Measurements from ENCODE around the gene C1QTNF6.
"Not testable (repeated sequence)": the region's sequence is repeated elsewhere in the genome, so short reads cannot be mapped to it uniquely, and the experiment has no call there.

Gene C1QTNF6

DNA sequence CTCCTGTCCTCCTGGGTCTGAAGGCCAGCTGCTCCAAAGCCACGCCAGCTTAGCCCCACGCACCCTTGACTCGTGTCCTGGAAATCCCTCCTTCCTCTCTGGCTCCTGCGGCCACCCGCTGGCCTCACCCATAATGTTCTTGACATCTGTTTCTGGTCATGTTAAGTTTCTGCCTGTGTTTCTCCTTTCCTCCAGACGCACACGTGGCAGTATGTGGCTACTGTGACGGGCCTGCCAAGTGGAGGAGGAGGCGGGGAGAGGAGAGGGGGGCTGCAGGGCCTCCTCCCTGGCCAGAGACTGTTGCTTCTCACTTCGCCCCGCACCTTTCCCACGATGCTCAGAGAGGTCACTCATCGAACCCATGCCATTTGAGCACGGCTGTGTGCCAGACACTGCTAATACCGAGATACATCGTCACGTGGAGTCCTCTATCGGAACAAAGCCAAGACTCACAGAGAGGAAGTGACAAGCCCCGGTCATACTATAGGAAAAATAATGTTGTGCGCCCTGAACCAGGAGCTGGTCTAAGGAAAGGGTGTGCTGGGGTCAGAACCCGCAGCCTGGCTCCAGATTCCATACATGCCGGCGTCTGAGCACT, 11.5 kb downstream of the C1QTNF6 start:
- no peak for DNase-seq (ENCODE audit: low read depth)

DNA sequence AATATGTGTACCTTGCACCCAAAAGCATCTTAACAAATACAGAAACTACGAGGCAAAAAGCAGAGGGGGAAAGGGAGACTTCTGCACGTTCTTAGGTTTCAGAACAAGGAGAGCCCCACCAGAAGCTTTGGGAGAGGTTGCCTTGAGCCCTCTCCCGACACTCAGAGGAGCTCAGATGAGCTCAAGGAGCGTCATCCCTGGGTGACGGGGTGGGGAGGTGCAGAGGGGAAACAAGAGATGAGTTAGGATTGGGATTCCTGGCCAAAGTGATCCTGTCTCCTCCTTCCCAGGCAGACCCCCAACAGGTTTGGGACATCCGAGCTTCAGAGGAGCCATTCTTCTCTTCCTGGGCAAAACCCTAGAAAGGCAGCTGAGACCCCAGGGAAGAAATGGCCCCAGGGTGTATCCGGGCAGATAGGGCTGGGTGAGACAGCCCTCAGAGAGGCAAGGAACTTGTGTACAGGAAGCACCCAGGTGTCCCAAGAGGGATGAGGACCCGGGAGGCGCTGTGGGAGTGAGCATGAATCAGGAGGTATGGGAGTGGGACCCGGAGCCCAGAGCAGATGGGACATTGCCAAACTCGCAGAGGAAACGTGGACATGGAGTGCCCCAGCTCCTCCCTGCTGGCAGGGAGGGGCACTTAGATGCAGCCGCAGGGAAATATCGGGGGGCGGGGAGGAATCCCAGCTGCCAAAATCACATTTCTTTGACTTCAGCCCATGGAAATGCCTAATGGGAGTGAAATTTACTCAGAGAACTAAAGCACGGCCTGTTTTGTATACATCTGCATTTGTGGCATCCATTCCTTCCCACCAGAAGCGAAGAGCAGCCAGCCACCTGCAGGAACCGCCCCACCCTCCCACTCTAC, 12.4 kb downstream of the C1QTNF6 start:
- DNase-seq (ENCODE audit: low read depth) = no peak

DNA sequence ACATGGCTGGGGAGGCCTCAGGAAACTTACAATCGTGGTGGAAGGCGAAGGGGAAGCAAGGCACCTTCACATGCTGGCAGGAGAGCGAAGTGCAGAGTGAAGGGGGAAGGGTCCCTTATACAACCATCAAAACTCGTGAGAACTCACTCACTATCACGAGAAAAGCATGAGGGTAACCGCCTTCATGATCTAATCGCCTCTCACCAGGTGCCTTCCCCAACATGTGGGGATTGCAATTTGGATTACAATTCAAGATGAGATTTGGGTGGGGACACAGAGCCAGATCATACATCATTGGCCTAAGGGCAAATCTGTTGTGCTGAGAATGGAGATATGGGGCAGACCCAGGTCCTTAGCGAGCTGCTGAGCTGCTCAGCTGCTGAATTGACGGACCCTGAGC, 13.1 kb downstream of the C1QTNF6 start:
- no peak for DNase-seq (ENCODE audit: low read depth)

DNA sequence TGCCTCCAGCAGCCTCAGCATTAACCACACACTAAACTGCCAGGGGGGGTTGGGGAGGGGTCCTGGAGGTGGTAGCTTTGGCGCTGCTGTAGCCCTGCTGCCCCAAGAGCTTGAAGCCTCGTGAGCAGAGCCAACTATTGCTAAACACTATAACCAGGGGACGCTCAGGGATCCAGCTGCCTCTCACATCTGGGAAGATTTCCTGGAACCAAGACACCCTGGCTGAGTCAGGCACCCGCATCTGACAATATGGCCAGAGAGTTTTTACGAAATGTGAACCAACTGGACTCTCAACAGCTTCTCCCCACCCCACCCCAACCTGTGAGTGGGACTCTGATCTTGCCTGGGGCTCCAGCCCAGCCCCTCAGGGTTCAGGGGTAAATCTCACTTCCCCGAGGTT, 14.3 kb downstream of the C1QTNF6 start:
- DNase-seq (ENCODE audit: low read depth) = no peak

DNA sequence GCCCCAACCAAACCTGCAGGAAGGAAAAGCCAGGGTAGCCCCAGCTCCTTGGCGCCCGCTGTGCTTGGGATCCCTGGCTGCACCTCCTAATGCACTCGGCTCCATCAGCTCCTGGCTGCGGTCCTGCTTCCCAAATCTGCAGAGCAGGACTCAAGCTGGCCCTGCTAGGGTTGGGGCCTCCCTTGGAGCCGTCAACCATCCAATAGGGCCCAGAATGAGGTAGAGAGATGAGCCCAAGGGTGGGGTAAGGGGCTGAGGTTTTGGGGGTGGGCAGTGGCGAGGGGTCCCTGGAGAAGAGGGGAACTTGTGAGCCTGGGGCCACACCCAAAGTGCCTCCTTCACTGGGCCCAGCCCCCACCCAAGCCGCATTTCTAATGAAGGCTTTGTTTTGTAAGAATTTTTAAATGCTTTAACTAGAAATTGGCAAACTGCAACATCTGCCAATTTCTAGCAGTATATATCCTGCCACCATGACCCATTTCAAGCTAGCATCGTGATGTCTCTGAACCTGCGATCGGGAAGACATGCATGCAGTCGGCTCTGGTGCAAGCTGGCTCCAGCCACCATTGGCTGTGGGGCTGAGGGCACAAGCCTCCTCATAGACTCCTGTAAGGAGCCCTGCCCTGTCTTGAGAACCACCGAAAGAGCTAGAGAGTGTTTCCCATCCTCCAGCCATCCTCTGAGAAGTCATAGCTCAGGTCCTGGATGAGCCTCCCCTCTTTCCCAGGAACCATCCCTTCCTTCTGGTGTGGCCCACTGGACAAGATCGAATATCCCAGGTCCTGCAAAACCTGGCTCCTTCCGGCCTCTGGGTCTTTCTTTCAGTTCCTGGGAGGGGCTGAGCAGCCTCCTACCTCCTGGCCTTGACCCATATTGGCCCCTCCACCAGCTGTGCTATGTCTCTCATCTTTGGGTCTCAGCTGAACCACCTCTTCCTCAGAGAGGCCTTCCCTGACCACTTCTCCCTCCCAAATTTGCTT, 15.5 kb downstream of the C1QTNF6 start:
- no peak for DNase-seq (ENCODE audit: low read depth)

DNA sequence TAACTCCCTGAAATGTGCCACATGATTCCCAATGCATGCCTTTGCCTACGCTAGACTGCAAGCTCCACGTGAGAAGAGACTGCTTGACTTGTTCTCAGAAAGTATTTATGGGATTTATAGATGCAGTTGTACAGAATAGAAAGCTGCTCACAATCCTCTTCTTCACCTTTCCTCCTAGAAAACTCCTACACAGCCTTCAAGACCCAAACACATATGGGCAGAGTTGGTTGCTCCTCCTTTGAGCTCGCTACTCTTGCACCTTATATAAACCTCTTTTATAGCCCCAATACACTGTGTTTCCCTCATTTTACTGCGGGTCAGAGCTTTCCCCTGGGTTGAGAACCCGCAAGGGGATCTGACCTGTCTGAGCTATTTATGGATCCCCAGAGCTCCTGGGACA, 16.4 kb downstream of the C1QTNF6 start:
- DNase-seq (ENCODE audit: low read depth) = no peak

DNA sequence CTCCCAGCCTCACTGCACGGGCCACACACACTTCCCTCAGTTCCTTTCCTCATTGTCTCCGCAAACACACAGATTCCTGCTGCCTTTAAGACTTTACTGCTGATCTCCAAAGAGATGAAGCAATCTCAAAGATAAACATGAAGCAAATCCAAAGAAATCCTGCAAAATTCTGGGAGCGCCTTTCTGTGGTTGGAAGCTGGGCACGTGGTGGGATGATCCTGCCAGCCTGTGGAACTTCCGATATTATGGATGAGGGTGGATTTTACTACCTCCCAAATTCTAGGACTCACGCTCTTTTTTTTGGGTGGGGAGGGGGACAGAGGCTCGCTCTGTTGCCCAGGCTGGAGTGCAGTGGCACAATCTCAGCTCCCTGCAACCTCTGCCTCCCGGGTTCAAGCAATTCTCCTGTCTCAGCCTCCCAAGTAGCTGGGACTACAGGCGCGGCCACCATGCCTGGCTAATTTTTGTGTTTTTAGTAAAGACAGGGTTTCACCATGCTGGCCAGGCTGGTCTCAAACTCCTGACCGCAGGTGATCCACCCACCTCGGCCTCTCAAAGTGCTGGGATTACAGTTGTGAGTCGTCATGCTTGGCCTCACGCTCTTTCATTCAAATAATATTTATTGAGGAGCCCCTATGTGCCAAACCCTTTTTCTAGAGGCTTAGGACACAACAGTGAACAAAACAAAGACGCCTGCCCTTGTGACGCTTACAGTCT, 17.2 kb downstream of the C1QTNF6 start:
- not testable (repeated sequence) for DNase-seq (ENCODE audit: low read depth)

DNA sequence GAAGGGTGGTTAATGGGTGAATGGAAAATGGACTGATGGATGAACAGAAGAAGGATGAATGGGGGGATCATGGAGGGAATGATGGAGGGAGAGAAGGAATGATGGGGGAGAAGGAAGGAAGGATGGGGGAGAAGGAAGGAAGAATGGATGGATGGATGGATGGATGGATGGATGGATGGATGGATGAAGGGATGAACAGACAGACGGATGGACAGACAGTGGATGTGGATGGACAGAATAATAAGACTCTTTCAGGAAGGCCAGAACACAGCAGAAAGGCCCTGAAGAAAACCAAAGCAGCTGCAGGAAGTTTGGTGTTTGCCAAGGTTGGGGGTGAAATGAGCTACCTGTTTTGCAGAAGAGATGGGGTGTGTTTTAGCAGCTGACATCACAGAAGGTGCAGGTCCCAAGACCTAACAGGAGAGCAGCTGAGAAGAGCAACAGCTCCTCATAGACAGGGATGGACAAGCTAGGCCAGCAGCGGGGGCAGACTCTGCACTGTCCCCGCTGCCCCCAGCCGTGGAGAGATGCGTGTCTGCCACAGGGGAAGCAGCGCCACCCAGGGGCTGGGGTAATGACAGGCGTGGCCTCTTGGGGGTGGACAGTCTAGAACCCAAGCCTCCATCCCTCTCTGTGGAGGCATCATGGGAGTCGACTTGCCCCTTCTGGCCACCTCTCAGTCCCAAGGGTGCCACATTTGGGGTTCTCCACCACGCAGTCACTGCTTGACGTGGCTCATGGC, 17.9 kb downstream of the C1QTNF6 start:
- no peak for DNase-seq (ENCODE audit: low read depth)

DNA sequence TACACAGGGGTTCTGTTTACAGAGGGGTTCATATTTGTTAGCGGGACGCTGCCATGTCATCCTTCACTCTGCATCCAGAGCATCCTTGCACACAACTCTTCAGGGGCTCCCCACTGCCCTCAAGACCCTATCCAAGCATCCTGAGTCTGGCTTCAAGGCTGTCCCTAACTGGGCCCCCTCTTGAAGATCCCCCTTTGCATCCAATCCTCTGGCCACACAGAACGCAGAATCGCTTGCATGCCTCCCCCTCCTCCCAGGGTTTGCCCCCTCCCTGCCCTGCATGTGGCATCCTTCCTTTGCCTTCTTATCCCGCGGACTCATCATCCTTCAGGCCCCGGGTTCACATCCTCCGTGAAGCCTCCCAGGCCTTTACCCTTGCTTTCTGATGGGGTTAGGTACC, 18.6 kb downstream of the C1QTNF6 start:
- no peak for DNase-seq (ENCODE audit: low read depth)

DNA sequence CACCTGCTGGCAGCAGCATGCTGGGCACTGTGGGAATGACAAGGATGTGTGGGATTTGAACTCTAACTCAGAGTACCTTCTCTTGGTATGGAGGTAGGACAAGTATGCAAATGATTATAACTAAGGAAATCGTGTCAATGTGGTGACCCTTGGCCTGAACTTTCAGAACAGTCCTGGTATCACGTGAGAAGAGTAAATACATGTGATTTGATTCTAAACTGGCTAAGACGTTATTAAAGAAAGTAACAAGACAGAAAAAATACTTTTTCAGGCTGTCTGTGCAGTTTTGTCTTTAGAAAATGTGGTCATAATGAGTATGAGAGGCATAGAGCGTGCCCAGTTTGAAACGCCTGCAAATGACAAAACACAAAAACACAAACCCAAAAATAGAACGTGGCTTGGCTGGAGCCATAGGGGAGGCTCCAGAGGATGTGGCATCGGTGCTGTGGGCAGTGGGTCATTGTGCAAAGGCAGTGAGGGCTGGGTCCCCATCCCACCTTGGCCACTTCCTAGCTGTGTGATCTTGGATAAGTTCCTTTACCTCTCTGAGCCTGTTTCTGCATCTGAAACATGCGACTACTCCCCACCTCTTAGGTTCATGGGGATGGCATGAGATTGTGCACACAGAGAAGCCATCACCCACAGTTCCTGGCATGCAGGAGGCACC, 19.9 kb downstream of the C1QTNF6 start:
- DNase-seq (ENCODE audit: low read depth) = no peak

DNA sequence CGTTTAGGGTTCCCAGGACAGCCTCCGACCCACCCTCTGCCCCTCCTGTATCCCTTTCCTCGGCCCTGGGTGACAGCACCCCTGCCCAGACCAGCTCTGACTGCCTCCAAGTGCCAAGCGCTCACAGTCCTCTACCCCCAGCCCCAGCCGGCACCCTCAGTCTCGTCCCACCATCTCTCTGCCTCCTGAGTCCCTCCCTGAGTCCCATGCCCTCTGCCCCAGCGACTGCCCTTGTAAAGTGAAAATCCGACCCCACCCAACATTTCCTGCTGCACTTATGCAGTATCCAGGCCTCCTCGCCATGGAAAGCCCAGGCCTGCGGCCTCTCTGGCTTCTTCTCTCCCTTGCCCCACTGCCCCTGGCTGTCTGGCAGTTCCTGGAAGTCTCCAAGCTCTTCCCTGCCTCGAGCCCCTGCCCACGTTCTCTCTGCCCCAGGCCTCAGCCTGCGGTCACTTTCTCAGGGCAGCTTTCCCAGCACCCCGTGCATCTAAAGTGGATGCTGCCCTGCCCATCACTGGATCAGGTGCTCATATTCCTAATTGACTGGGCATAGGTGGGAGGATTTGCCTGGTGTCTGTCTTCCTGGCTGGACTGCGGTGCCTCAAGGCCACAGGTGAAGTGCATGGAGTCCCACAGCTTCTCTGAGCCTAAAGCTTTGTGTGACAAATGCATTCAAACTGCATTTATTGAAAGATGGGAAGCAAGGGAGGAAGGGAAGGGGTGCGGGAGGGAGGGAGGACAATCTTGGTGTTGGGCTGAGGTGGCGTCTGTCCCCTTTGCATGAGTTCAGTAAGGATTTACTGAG, 20.7 kb downstream of the C1QTNF6 start:
- no peak for DNase-seq (ENCODE audit: low read depth)

DNA sequence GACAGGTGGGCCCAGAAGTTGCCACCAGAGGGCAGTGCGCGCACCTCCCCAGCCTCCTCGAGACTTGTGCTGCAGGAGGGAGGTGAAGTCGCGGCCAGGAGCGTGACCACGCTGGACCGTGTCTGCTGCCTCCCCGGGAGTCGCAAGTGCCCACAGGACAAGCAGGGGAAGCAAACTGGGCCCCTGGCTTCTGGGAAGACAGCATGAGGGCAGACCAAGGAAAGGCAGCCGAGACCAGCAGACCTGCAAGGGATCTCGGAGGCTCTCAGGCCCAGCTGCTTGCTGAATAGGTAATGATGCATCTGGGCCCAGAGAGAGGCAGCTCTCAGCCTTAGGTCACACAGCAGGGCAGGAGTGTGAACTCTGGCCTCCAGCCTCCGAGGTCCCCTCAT, 21.4 kb downstream of the C1QTNF6 start:
- DNase-seq (ENCODE audit: low read depth) = peak; percentile 71

DNA sequence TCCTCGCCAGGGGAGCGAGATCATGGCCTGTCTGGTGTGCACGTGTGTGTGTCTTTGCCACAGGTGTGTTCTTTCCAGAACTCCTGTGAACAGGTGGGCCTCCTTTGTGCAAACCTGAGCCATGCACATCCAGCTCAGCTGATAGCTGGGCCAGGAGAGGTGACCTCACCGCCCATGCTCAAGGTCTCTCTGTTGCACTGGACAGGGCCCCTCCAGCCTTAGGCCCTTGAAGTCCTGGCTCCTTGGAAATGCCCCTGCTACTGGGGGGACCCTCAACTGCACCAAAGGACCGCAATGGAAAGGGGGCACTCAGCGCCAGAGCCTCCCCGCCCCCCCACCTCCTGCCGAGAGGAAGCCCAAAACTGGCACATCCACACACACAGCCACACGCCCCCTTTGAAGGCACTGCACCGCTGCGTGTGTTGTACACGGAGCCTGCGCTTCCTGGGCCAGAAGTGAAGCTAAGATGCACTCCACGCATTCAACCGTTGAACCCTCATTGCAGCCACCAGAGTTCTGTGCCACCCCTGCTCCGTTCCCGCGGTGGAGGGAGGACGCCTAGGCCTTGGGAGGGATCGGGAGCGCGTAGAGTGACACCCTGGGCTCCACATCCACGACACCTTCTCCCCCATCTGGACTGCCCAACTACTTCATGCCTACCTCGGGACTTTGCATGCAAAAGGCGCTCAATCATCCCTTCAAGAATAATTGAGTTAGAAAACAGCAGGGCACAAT, 21.9 kb downstream of the C1QTNF6 start:
- no peak for DNase-seq (ENCODE audit: low read depth)

DNA sequence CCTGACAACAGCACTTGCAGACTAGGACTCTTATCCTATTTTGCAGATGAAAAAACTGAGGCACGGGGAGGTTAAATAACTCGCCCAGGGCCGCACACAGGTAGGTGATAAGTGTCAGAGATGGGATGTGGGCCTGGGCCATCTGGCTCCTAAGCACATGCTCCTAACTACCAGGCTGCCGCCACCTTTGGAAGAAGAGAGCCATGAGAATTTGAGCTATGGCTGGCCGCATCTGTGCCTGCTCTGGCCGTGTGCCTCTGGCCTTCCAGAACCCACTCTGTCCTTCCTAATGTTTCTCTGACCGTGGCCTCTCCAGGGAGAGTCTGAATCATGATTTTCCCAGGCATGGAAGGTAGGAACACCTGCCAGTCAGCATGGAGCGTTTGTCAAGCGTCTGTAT, 23.0 kb downstream of the C1QTNF6 start:
- DNase-seq (ENCODE audit: low read depth) = no peak

DNA sequence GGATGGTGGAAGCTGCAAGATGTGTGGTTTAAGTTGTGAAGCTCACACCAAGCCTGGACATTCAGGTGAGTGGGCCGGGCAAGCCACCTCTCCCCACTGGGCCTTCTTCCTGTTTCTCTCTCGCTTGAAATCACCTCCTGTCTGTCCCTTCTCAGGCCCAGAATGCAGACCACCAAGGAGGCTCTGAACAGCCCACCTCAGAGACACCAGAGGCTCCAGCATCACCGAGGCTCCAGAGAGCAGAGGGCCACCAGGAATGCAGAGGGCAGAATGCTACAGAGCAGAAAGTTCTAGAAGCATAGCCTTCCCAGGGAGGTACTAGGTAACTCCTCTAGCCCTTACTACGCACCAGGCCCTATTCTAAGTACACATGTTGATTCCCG, 23.6 kb downstream of the C1QTNF6 start:
- DNase-seq (ENCODE audit: low read depth) = no peak

DNA sequence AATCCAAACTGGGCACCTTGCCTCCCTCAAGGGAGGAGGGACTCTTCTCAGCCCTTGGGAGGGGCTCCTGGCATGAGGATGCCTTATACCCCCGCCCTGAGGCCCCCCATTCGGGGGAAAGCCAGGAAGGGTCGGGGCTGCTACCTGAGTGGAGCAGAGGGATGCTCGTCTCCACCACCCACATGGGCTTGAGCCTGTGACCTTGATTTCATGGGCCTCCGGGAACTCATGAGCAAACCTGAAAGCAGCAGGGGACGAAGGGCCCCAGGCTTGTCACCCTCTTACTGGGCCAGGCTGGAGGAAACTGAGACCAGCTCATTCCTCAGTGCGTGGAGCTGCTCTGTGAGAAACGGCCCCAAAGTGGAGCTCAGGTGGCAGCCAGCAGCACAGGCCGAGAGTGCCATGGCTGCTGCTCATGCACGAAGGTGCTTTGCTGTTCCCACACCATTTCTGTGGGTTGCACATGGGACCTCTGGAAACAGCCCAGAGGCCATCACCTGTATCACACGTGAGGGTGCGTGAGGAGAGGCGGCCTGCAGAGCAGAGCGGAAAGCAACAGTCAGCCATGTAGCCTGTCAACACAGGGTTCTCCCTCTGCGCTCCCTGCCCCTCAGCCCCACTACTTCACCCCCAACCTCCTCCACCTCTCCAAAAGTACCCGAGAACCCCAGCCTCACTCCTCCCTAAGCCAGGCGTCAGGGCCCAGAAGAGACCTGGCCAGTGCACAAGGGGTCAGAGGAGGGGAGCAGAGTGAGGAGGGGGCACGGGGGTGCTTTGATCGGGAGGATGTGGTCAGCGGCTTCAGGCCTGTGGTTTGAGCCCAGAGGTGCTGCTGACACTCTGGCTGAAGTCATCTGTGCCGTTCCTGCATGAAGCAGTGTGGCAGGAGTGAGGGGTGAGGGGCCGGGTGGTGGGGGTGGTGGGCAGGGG, 24.2 kb downstream of the C1QTNF6 start:
- no peak for DNase-seq (ENCODE audit: low read depth)

DNA sequence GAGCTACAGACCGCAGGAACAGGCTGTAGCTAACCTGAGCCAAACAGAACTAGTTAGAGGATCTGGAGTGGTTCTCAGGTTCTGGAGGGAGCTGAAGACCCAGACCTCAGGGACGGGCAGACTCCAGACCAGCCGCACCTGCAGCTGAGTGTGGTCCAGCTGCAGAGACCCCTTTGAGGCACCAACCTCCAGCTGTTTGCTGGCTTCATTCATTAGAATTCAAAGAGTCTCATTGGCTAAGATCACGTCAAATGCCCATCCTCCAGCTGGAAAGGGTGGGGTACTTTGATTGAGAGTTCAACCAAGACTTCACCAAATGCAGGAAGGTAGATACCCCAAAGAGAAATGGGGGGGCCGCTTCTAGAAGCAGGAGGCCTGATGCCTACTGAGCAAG, 25.0 kb downstream of the C1QTNF6 start:
- no peak for DNase-seq (ENCODE audit: low read depth)

Measured in T follicular helper cell (primary cell).